Tibial nerve (tissue), 4 donors: ENCODE measurements around the gene IQGAP2. TPM values are rescaled to one million over a fixed set of nuclear protein-coding genes. Genes with fewer than 3 reads are reported as not detected.

ENCODE experiments used
- DNase-seq, 2 donors: peaks; one replicate each; pipeline ENCODE4 v3.0.0-alpha.2; 2019; ENCODE audit warnings: low spot score in 2 of 2
- H3K27ac ChIP-seq, 4 donors: fragments of 200-600 bp; sonication (generic) in 3 of 4; one replicate each; pipeline ENCODE4 v1.5.1; 2017 to 2019; ENCODE audit warnings: mild to moderate bottlenecking in 1 of 4
- H3K27me3 ChIP-seq, 2 donors: fragments of 200-600 bp; sonication (generic) in 1 of 2; one replicate each; pipeline versions ENCODE4 v1.5.1 to v1.6.0; 2017 to 2019
- H3K36me3 ChIP-seq, 3 donors: fragments of 200-600 bp; sonication (generic); one replicate each; pipeline ENCODE4 v1.5.1; 2018 to 2019
- H3K4me1 ChIP-seq, 4 donors: fragments of 200-600 bp; sonication (generic) in 3 of 4; one replicate each; pipeline ENCODE4 v1.5.1; 2017 to 2019
- H3K4me3 ChIP-seq, 4 donors: fragments of 200-600 bp; sonication (generic) in 3 of 4; one replicate each; pipeline ENCODE4 v1.5.1; 2017 to 2019; ENCODE audit warnings: mild to moderate bottlenecking in 1 of 4, moderate library complexity in 1 of 4
- H3K9me3 ChIP-seq, 4 donors: fragments of 200-600 bp; sonication (generic) in 3 of 4; one replicate each; pipeline ENCODE4 v1.5.1; 2017 to 2019
- EP300 ChIP-seq, 2 donors: sonication (generic); formaldehyde crosslinking; IDR thresholded peaks; one replicate each; pipeline ENCODE4 v1.6.1; 2017; ENCODE audit warnings: antibody characterized with exemption in 2 of 2, mild to moderate bottlenecking in 1 of 2
- POLR2A ChIP-seq, 2 donors: fragments of 450-650 bp; IDR thresholded peaks; one replicate each; pipeline ENCODE4 v1.6.1; 2017; ENCODE audit warnings: antibody characterized with exemption in 2 of 2, mild to moderate bottlenecking in 2 of 2, moderate library complexity in 2 of 2
- WGBS, 2 donors: methylation state at CpG; one replicate each; pipeline ENCODE4 v1.1.5; 2018; 5-methylcytosine and 5-hydroxymethylcytosine counted together
- total RNA-seq, 4 donors: library from RNA; depleted of rRNA; stranded (reverse); fragments of >200 nt; gene quantifications; one replicate each; pipeline ENCODE4 v1.1.0, GENCODE V29; 2016
- TF ChIP-seq, protein P1 (sequence below), 5 experiments: fragments of 200-600 bp in 3 of 5; fragments of 450-650 bp in 2 of 5; sonication (generic) in 3 of 5; IDR thresholded peaks; one replicate each; pipeline ENCODE4 v1.5.1; 2016 to 2019; ENCODE audit warnings: antibody characterized with exemption in 5 of 5, mild to moderate bottlenecking in 3 of 5, moderate library complexity in 2 of 5

The IQGAP2 gene
- total RNA-seq, 4 donors from 2014 or later: 42.8 to 58.2 (median 52.3) TPM

DNA sequence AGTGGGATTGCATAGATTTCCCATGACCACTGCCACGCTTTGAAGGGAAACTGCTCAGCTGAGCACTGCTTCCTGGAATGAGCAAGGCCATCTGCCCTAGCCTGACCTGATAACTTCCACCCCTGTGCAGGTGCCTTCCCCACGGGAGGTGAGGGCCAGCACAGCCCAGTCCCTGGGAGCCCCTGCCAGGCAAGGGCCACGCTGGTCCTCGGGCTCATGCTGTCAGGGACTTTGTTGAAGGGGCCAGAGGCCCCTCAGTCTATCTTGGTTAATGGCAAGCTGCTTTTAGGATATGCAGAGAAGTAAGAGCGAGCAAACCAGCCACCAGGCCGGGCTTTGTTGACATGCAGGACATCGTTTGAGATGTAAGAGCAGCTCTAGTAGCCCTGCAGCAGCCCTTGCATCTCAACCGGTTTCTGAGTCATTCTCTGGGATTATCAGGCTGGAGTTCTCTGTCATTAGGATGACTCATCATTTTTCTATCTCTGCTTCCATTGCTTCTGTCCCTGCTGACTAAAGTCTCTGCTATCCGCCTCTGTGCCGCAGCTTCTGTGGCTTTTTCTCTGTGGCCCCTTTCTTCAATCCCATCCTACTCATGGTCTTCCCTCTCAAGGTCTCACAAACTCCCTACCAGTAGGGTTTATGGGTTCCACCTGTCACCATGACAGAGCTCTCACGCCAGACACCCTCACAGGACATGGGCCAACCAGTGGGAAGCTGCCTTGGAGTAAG is 30.6 kb upstream of the IQGAP2 start:
- WGBS, 2 donors: 75 to 77% methylated on average over 11 of the region's 11 CpGs
- Histone ChIP-seq H3K36me3 (no peaks in the 10 kb centered on the region), H3K4me1 (no peaks in the 10 kb centered on the region), H3K4me3 (no peak overlapping the region), H3K27ac (no peak overlapping the region), H3K9me3 (no peaks in the 10 kb centered on the region), H3K27me3 (no peaks in the 10 kb centered on the region)
- no peak for DNase-seq
- TF ChIP-seq POLR2A (IDR thresholded peaks at IDR 0.05) (no peak), EP300 (IDR thresholded peaks at IDR 0.05) (no peak)

DNA sequence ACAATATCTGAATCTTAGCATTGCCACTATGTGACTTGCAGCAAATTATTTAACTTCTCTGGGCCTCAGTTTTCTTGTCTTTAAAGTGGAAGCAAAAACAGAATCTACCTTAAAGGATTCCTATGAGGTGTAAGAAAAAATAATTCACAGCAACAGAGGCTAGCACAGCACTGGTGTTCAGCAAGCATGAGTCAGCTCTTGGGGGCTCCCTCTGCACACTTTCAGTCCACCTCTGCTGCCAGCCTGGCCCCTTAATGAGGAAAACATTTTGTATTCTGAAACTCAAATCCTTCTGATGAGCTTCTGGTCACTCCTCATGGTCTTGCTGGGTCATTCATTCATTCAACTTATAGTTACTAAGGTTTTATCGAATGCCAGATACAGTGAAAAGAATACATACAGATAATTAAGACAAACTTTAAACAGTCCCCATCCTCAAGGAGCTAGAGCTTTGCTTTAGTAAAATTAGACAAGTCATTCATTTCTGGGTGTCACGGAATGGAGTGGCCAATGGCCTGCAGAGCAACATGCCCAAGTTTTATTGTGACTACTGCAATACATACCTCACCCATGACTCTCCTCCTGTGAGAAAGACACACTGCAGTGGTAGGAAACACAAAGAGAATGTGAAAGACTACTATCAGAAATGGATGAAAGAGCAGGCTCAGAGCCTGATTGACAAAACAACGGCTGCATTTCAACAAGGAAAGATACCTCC is 26.8 kb upstream of the IQGAP2 start:
- Histone ChIP-seq H3K27ac (no peak overlapping the region), H3K4me1 (no peaks in the 10 kb centered on the region), H3K4me3 (no peak overlapping the region), H3K9me3 (no peaks in the 10 kb centered on the region), H3K36me3 (no peaks in the 10 kb centered on the region), H3K27me3 (no peaks in the 10 kb centered on the region)
- DNase-seq: no peak
- 77 to 92% methylated on average over 3 of the region's 3 CpGs for WGBS, 2 donors
- TF ChIP-seq, protein P1, sequence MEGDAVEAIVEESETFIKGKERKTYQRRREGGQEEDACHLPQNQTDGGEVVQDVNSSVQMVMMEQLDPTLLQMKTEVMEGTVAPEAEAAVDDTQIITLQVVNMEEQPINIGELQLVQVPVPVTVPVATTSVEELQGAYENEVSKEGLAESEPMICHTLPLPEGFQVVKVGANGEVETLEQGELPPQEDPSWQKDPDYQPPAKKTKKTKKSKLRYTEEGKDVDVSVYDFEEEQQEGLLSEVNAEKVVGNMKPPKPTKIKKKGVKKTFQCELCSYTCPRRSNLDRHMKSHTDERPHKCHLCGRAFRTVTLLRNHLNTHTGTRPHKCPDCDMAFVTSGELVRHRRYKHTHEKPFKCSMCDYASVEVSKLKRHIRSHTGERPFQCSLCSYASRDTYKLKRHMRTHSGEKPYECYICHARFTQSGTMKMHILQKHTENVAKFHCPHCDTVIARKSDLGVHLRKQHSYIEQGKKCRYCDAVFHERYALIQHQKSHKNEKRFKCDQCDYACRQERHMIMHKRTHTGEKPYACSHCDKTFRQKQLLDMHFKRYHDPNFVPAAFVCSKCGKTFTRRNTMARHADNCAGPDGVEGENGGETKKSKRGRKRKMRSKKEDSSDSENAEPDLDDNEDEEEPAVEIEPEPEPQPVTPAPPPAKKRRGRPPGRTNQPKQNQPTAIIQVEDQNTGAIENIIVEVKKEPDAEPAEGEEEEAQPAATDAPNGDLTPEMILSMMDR (IDR thresholded peaks at IDR 0.05): no peak
- TF ChIP-seq POLR2A (IDR thresholded peaks at IDR 0.05) (no peak), EP300 (IDR thresholded peaks at IDR 0.05) (no peak)

DNA sequence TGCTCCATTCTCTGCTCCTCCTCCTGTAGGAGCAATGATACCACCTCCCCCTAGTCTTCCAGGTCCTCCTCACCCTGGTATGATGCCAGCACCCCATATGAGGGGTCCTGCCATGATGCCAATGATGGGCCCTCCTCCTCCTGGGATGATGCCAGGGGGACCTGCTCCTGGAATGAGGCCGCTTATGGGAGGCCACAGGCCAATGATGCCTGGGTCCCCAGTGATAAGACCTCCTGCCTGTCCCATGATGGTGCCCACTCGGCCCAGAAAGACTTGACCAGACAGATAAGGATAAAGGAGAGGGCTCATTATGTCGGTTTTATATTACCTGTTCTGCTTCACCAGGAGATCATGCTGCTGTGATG is 26.2 kb upstream of the IQGAP2 start:
- Histone ChIP-seq H3K36me3 (no peaks in the 10 kb centered on the region), H3K4me1 (no peaks in the 10 kb centered on the region), H3K27me3 (no peaks in the 10 kb centered on the region), H3K27ac (no peak overlapping the region), H3K4me3 (no peak overlapping the region), H3K9me3 (no peaks in the 10 kb centered on the region)
- no peak for DNase-seq
- 84 to 93% methylated on average over 3 of the region's 3 CpGs for WGBS, 2 donors
- TF ChIP-seq, protein P1 (IDR thresholded peaks at IDR 0.05): no peak
- TF ChIP-seq POLR2A (IDR thresholded peaks at IDR 0.05): no peak
- no peak for TF ChIP-seq EP300 (IDR thresholded peaks at IDR 0.05)

DNA sequence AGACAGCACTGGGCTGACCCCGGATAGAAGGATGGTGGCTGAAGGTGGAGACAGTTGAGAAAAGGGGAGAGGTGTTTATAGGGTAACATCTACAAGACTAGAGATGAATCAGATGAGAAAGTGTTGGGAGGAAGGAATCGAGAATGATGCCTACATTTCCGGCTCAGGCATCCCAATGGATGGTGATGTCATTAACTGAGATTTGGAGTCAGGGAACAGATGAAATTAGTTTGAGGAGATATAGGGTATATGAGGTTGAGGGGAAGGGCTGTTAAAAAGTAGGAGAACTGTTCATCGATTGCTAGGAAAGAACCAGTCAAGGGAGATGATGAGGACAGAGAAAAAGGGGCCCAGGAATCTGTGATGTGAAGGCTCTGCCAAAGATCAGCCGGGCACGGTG is 24.7 kb upstream of the IQGAP2 start:
- 92 to 94% methylated on average over 6 of the region's 6 CpGs for WGBS, 2 donors
- H3K9me3 ChIP-seq: no peaks in the 10 kb centered on the region
- no peak overlapping the region for H3K4me3 ChIP-seq
- H3K27me3 ChIP-seq: no peaks in the 10 kb centered on the region
- no peaks in the 10 kb centered on the region for H3K36me3 ChIP-seq
- H3K27ac ChIP-seq: no peak overlapping the region
- H3K4me1 ChIP-seq: no peaks in the 10 kb centered on the region
- no peak for TF ChIP-seq POLR2A (IDR thresholded peaks at IDR 0.05)
- no peak for DNase-seq

DNA sequence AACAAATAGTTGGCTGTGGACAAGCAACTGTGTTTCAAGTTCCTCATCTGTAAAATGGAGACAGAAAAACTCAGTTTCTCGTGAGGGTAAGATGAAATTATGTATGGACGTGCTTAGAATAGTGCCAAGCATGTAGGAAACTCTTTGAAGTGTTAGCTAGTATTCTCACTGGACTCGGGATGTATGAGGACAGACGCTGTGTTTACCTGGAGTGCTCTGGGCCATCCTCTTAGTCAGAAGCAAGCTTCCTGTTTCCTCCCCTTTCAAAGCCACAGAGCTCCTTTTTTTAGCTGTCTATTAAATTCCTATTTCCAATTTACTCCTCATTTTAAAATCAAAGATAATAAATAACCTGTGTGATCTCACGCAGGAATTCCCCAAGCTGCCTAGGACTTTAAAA is 23.8 kb upstream of the IQGAP2 start:
- Histone ChIP-seq H3K27ac (no peak overlapping the region), H3K4me1 (no peaks in the 10 kb centered on the region), H3K36me3 (no peaks in the 10 kb centered on the region), H3K4me3 (no peak overlapping the region), H3K9me3 (no peaks in the 10 kb centered on the region), H3K27me3 (no peaks in the 10 kb centered on the region)
- DNase-seq: no peak
- WGBS, 2 donors: 69% methylated on average over 5 of the region's 5 CpGs
- TF ChIP-seq POLR2A (IDR thresholded peaks at IDR 0.05): no peak
- no peak for TF ChIP-seq EP300 (IDR thresholded peaks at IDR 0.05)
- TF ChIP-seq, protein P1 (IDR thresholded peaks at IDR 0.05): no peak

DNA sequence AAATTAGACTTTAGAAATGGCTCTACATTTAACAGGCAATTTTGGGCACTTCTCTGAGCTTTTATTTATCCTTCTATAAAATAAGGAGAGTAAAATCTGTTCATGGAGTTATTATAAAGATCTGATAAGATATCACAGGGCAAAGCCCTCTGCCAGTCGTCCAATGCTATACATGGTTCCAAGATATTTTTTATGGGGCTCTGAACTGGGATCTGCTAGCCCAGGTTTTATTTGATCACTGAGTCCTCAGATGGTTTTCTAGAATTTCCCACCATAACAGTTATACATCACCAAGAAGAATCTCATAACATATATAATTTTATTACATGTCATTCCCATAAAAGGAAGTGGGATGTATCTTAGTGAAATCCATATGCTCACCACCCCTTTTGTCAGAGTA is 23.2 kb upstream of the IQGAP2 start:
- H3K36me3 ChIP-seq: no peaks in the 10 kb centered on the region
- no peaks in the 10 kb centered on the region for H3K4me1 ChIP-seq
- H3K27me3 ChIP-seq: no peaks in the 10 kb centered on the region
- H3K9me3 ChIP-seq: no peaks in the 10 kb centered on the region
- no peak for DNase-seq
- 62 to 69% methylated on average over 1 of the region's 1 CpG for WGBS, 2 donors
- H3K4me3 ChIP-seq: no peak overlapping the region
- TF ChIP-seq POLR2A (IDR thresholded peaks at IDR 0.05) (no peak), EP300 (IDR thresholded peaks at IDR 0.05) (no peak)
- TF ChIP-seq, protein P1 (IDR thresholded peaks at IDR 0.05): no peak
- H3K27ac ChIP-seq: no peak overlapping the region
